Mammary epithelial cell (primary cell): ENCODE measurements around the gene CALM1.

Source experiments
- CTCF ChIP-seq, 2 donors: IDR thresholded peaks in 1 of 2; conservative IDR thresholded peaks in 1 of 2; 2 replicates each; pipeline ENCODE4 v1.5.1; 2011 to 2012; ENCODE audit warnings: inconsistent platforms in 2 of 2, low read length in 2 of 2, mild to moderate bottlenecking in 2 of 2, control low read depth in 1 of 2, low read depth in 1 of 2; ENCODE audit not compliant: insufficient read depth in 1 of 2; ENCODE audit errors: extremely low read depth in 1 of 2
- EZH2 ChIP-seq: IDR thresholded peaks from 2 replicates; pipeline ENCODE4 v1.6.1; 2012; ENCODE audit warnings: low read length, inconsistent platforms, borderline replicate concordance

GRCh38 chr14:90348270-90348669 is 48.6 kb upstream of the CALM1 start:
- TF ChIP-seq CTCF (conservative IDR thresholded peaks at IDR 0.05 in 1 of 2, IDR thresholded peaks at IDR 0.05 in 1 of 2; ENCODE audit: extremely low read depth in 1 of 2, insufficient read depth in 1 of 2, low read depth in 1 of 2, low read length in 2 of 2) (no peak), EZH2 (no peak)
